22Rv1 (cell line): ENCODE data around the gene SCN8A.

Experiments used
- CTCF ChIP-seq: fragments of 450-650 bp; IDR thresholded peaks from 2 replicates; pipeline ENCODE4 v1.5.1; 2017; ENCODE audit warnings: mild to moderate bottlenecking
- ZFX ChIP-seq: fragments of 450-650 bp; IDR thresholded peaks from 2 replicates; pipeline ENCODE4 v1.6.1; 2017; ENCODE audit warnings: antibody characterized with exemption, borderline replicate concordance

GRCh38 chr12:51729331-51729730 is 138.3 kb downstream of the SCN8A start:
- TF ChIP-seq CTCF (no peak), ZFX (no peak)
